ENCODE results near the gene SPSB4.

SPSB4 gene

GRCh38 chr3:141055136-141055535 is 4.0 kb downstream of the SPSB4 start:
- DNase-seq (ENCODE audit: low spot score), result no peak

GRCh38 chr3:141055536-141056445 is 4.6 kb downstream of the SPSB4 start:
- DNase-seq (ENCODE audit: low spot score), result no peak

- DNase-seq (ENCODE audit: low spot score), result no peak
Observed at GRCh38 chr3:141056751-141057171, 5.6 kb downstream of the SPSB4 start.

GRCh38 chr3:141057436-141057835 is 6.3 kb downstream of the SPSB4 start:
- DNase-seq (ENCODE audit: low spot score), result no peak

GRCh38 chr3:141057946-141058800 is 7.0 kb downstream of the SPSB4 start:
- DNase-seq (ENCODE audit: low spot score), result no peak

GRCh38 chr3:141058996-141059395 is 7.8 kb downstream of the SPSB4 start:
- no peak for DNase-seq (ENCODE audit: low spot score)

- no peak for DNase-seq (ENCODE audit: low spot score)
Observed at GRCh38 chr3:141059816-141060215, 8.7 kb downstream of the SPSB4 start.

- no peak for DNase-seq (ENCODE audit: low spot score)
Observed at GRCh38 chr3:141060327-141060726, 9.2 kb downstream of the SPSB4 start.

GRCh38 chr3:141063831-141064230 is 12.7 kb downstream of the SPSB4 start:
- DNase-seq (ENCODE audit: low spot score), result no peak

GRCh38 chr3:141064255-141064926 is 13.2 kb downstream of the SPSB4 start:
- no peak for DNase-seq (ENCODE audit: low spot score)

- DNase-seq (ENCODE audit: low spot score), result no peak
Observed at GRCh38 chr3:141065258-141065657, 14.1 kb downstream of the SPSB4 start.

- no peak for DNase-seq (ENCODE audit: low spot score)
Observed at GRCh38 chr3:141065841-141066805, 15.0 kb downstream of the SPSB4 start.

- DNase-seq (ENCODE audit: low spot score), result no peak
Observed at GRCh38 chr3:141067206-141067974, 16.2 kb downstream of the SPSB4 start.

GRCh38 chr3:141070229-141070628 is 19.1 kb downstream of the SPSB4 start:
- DNase-seq (ENCODE audit: low spot score), result no peak

GRCh38 chr3:141070727-141071357 is 19.7 kb downstream of the SPSB4 start:
- DNase-seq (ENCODE audit: low spot score), result no peak

GRCh38 chr3:141071681-141072260 is 20.6 kb downstream of the SPSB4 start:
- no peak for DNase-seq (ENCODE audit: low spot score)

- no peak for DNase-seq (ENCODE audit: low spot score)
Observed at GRCh38 chr3:141072950-141073349, 21.8 kb downstream of the SPSB4 start.

- no peak for DNase-seq (ENCODE audit: low spot score)
Observed at GRCh38 chr3:141073580-141073979, 22.4 kb downstream of the SPSB4 start.

GRCh38 chr3:141074529-141074928 is 23.4 kb downstream of the SPSB4 start:
- no peak for DNase-seq (ENCODE audit: low spot score)

Data from AG08395 (cell line).